ENCODE measurements around the gene DOCK9. TPM values are rescaled to one million over a fixed set of nuclear protein-coding genes. Genes with fewer than 3 reads are reported as not detected.

Gene DOCK9
- total RNA-seq, 1 donor from 2014 or later: 45.9 TPM

GRCh38 chr13:99003186-99003585 lies 25.3 kb upstream of the DOCK9 start:
- H3K27ac Mint-ChIP-seq (ENCODE audit: unreplicated experiment): no peak overlapping the region
- no peak for DNase-seq (ENCODE audit: low spot score)
- no peak overlapping the region for H3K4me3 Mint-ChIP-seq (ENCODE audit: unreplicated experiment)
- H3K36me3 Mint-ChIP-seq (ENCODE audit: low read depth): no peaks in the 10 kb centered on the region
- no peak for TF ChIP-seq CTCF (IDR thresholded peaks at IDR 0.05)
- H3K27me3 Mint-ChIP-seq (ENCODE audit: low read depth): no peaks in the 10 kb centered on the region
- no peaks in the 10 kb centered on the region for H3K9me3 Mint-ChIP-seq (ENCODE audit: low read depth)
- H3K4me1 Mint-ChIP-seq (ENCODE audit: low read depth): peaks cover 45% of the 10 kb centered on the region

- no peak for DNase-seq (ENCODE audit: low spot score)
- Mint-ChIP-seq H3K27ac (ENCODE audit: unreplicated experiment) (no peak overlapping the region), H3K9me3 (ENCODE audit: low read depth) (no peaks in the 10 kb centered on the region), H3K36me3 (ENCODE audit: low read depth) (no peaks in the 10 kb centered on the region), H3K27me3 (ENCODE audit: low read depth) (no peaks in the 10 kb centered on the region), H3K4me3 (ENCODE audit: unreplicated experiment) (no peak overlapping the region), H3K4me1 (ENCODE audit: low read depth) (peaks cover 48% of the 10 kb centered on the region)
- no peak for TF ChIP-seq CTCF (IDR thresholded peaks at IDR 0.05)
Observed at GRCh38 chr13:99002172-99002710, 24.4 kb upstream of the DOCK9 start.

GRCh38 chr13:99000137-99000536 lies 22.3 kb upstream of the DOCK9 start:
- no peak for TF ChIP-seq CTCF (IDR thresholded peaks at IDR 0.05)
- H3K9me3 Mint-ChIP-seq (ENCODE audit: low read depth): no peaks in the 10 kb centered on the region
- no peak for DNase-seq (ENCODE audit: low spot score)

GRCh38 chr13:98999639-98999952 lies 21.7 kb upstream of the DOCK9 start:
- Mint-ChIP-seq H3K36me3 (ENCODE audit: low read depth) (no peaks in the 10 kb centered on the region), H3K27me3 (ENCODE audit: low read depth) (no peaks in the 10 kb centered on the region), H3K27ac (ENCODE audit: unreplicated experiment) (no peak overlapping the region), H3K4me3 (ENCODE audit: unreplicated experiment) (no peak overlapping the region), H3K4me1 (ENCODE audit: low read depth) (peaks cover 54% of the 10 kb centered on the region), H3K9me3 (ENCODE audit: low read depth) (no peaks in the 10 kb centered on the region)
- no peak for TF ChIP-seq CTCF (IDR thresholded peaks at IDR 0.05)
- DNase-seq (ENCODE audit: low spot score): no peak

More at GRCh38 chr13:99000137-99000536, 22.3 kb upstream of the DOCK9 start:
- H3K27ac Mint-ChIP-seq (ENCODE audit: unreplicated experiment): no peak overlapping the region
- no peak overlapping the region for H3K4me3 Mint-ChIP-seq (ENCODE audit: unreplicated experiment)
- no peaks in the 10 kb centered on the region for H3K27me3 Mint-ChIP-seq (ENCODE audit: low read depth)
- H3K36me3 Mint-ChIP-seq (ENCODE audit: low read depth): no peaks in the 10 kb centered on the region
- peaks cover 54% of the 10 kb centered on the region for H3K4me1 Mint-ChIP-seq (ENCODE audit: low read depth)

- Mint-ChIP-seq H3K4me1 (ENCODE audit: low read depth) (peaks cover 50% of the 10 kb centered on the region), H3K9me3 (ENCODE audit: low read depth) (no peaks in the 10 kb centered on the region), H3K27ac (ENCODE audit: unreplicated experiment) (no peak overlapping the region), H3K4me3 (ENCODE audit: unreplicated experiment) (no peak overlapping the region), H3K36me3 (ENCODE audit: low read depth) (no peaks in the 10 kb centered on the region), H3K27me3 (ENCODE audit: low read depth) (no peaks in the 10 kb centered on the region)
- DNase-seq (ENCODE audit: low spot score): no peak
- no peak for TF ChIP-seq CTCF (IDR thresholded peaks at IDR 0.05)
Observed at GRCh38 chr13:98998831-98999638, 21.2 kb upstream of the DOCK9 start.
